ENCODE measurements around the gene DCAF12L2. TPM values are rescaled to one million over a fixed set of nuclear protein-coding genes. Genes with fewer than 3 reads are reported as not detected.
"Not testable (repeated sequence)": the region's sequence is repeated elsewhere in the genome, so short reads cannot be mapped to it uniquely, and the experiment has no call there.

Gene DCAF12L2
- total RNA-seq (2014; rRNA removed; shearing (Covaris generic); ENCODE audit: low replicate concordance) = not detected in 2 replicates

GRCh38 chrX:126165721-126166461 lies at the start of gene DCAF12L2:
Gene DCAF12L2 (minus strand): TSS chrX:126166289. CDS start chrX:126165924, 365 bp downstream.
- no peak for DNase-seq (ENCODE audit: low read depth)
- in situ Hi-C loops (cut with HindIII; ENCODE audit: low pct_unique_long_range_greater_than_20kb, low sequenced_read_pairs) = no loop called here

- in situ Hi-C loops (cut with HindIII; ENCODE audit: low pct_unique_long_range_greater_than_20kb, low sequenced_read_pairs) = not testable (repeated sequence)
Measured at GRCh38 chrX:126190888-126191287, 24.8 kb upstream of the DCAF12L2 start.

DNA sequence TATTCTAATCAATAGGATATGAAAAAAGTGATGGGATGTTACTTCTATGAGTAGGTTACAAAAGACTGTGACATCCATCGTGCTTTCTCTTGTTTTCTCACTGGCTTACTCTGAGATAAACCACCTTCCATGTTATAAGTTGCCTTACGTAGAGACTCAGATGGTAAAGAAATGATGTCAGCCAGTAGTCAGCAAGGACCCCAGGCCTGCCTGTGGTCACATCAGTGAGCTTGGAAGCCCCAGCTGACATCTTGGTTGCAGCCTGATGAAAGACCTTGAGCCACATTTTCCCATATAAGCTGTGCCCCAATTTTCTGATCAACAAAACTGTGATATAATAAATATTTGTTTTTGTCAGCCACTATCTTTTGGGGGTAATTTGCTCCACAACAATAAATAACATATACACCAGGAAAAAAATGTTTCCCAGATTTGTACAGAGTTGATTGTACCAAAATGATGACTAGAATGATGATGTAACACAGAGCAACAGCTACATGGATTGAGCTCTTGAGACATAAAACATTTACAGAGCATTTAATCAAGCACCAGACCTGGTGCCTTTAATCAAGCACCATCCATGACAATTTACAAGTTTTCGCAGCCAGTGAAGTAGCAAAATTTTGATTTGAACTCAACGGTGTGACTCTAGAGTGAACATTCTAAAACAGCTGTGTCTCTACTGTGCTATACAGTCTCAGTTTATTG lies 11.2 kb upstream of the DCAF12L2 start:
- DNase-seq (ENCODE audit: low read depth) = no peak
- in situ Hi-C loops (cut with HindIII; ENCODE audit: low pct_unique_long_range_greater_than_20kb, low sequenced_read_pairs) = no loop called here

More at GRCh38 chrX:126190888-126191287, 24.8 kb upstream of the DCAF12L2 start:
- DNase-seq (ENCODE audit: low read depth) = not testable (repeated sequence)

- DNase-seq (ENCODE audit: low read depth) = peak; percentile 30
- in situ Hi-C loops (cut with HindIII; ENCODE audit: low pct_unique_long_range_greater_than_20kb, low sequenced_read_pairs) = no loop called here
Measured at GRCh38 chrX:126170720-126171119, 4.6 kb upstream of the DCAF12L2 start.

- DNase-seq (ENCODE audit: low read depth) = no peak
- in situ Hi-C loops (cut with HindIII; ENCODE audit: low pct_unique_long_range_greater_than_20kb, low sequenced_read_pairs) = no loop called here
Measured at GRCh38 chrX:126167560-126167959, 1.5 kb upstream of the DCAF12L2 start.

DNA sequence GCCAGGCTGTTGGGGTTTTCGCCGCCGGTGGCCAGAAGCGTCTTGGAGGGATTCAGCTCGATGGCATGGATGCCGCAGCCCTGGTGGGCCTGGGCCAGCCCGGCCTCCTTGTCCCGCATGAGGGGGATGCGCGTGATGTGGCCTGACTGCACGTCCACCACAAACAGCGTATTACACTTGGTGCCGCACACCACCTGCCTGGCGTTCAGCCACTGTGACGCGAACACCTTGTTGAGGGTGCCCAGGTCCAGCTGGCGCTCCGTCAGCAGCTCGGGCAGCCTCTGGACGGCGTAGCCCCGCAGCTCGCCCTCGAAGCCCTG lies 728 bp downstream of the DCAF12L2 start:
- DNase-seq (ENCODE audit: low read depth) = no peak
- in situ Hi-C loops (cut with HindIII; ENCODE audit: low pct_unique_long_range_greater_than_20kb, low sequenced_read_pairs) = no loop called here

GRCh38 chrX:126164689-126165400 lies 1.2 kb downstream of the DCAF12L2 start:
- in situ Hi-C loops (cut with HindIII; ENCODE audit: low pct_unique_long_range_greater_than_20kb, low sequenced_read_pairs) = no loop called here
- DNase-seq (ENCODE audit: low read depth) = no peak

- DNase-seq (ENCODE audit: low read depth) = no peak
- in situ Hi-C loops (cut with HindIII; ENCODE audit: low pct_unique_long_range_greater_than_20kb, low sequenced_read_pairs) = no loop called here
Measured at GRCh38 chrX:126164226-126164625, 1.9 kb downstream of the DCAF12L2 start.

- in situ Hi-C loops (cut with HindIII; ENCODE audit: low pct_unique_long_range_greater_than_20kb, low sequenced_read_pairs) = no loop called here
- no peak for DNase-seq (ENCODE audit: low read depth)
Measured at GRCh38 chrX:126141014-126141413, 25.1 kb downstream of the DCAF12L2 start.

DNA sequence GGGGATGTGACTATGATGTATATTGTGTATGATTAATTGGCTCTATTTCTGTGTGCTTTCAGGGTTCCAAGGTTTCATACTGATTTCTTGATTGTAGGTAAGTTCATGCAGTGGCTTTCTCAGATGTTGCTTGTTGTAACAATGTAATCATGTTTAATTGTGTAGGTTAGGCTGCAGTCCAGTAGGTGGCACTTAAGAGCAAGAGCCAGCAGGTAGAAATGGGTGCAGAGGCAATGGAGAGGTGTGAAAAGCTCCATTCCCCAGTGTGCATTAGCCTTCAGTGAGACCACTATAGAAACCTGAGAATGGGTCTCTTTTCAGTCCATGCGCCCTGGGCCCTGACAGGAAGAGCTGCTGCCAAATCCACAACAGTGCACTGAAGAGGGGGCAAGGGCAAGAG lies 28.2 kb downstream of the DCAF12L2 start:
- DNase-seq (ENCODE audit: low read depth) = peak; percentile 2
- in situ Hi-C loops (cut with HindIII; ENCODE audit: low pct_unique_long_range_greater_than_20kb, low sequenced_read_pairs) = no loop called here

DNA sequence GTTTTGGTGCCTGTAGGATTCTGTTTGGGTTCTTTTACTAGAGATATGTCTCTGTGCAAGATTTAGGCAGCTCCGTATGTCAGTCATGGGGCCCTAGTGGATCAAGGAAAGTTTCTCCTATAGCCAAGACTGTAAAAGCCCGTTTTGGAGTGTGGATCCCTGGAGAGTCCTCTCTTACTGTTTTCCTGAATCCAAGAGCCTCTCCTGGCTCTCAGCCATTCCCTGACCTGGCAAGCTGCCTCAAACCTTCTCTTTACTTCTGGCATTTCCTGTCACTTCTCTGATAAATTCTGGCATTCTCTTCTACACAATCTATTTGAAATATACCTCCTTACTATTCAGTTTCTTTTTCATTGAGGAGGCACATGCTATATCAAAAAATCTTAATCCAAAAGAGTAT lies 41.4 kb downstream of the DCAF12L2 start:
- in situ Hi-C loops (cut with HindIII; ENCODE audit: low pct_unique_long_range_greater_than_20kb, low sequenced_read_pairs) = no loop called here
- DNase-seq (ENCODE audit: low read depth) = no peak

All from Caki2 (cell line).